Esophagus (tissue), 2 donors: ENCODE measurements around the gene FANCG. TPM values are rescaled to one million over a fixed set of nuclear protein-coding genes. Genes with fewer than 3 reads are reported as not detected.
A peak's percentile ranks its signal among the peaks of the same experiment; 100 is the strongest.

Experiments used
- H3K27ac ChIP-seq, 2 donors: one replicate each; pipeline ENCODE4 v1.5.1; 2013; ENCODE audit warnings: low read depth in 2 of 2, mild to moderate bottlenecking in 2 of 2, inconsistent platforms in 1 of 2, low read length in 1 of 2, moderate library complexity in 1 of 2
- H3K27me3 ChIP-seq, 2 donors: one replicate each; pipeline ENCODE4 v1.6.1; 2013; ENCODE audit warnings: low read length in 2 of 2, control low read depth in 1 of 2, mild to moderate bottlenecking in 1 of 2; ENCODE audit not compliant: insufficient read depth in 2 of 2, control insufficient read depth in 1 of 2
- H3K36me3 ChIP-seq, 2 donors: one replicate each; pipeline ENCODE4 v1.6.1; 2013; ENCODE audit warnings: low read length in 1 of 2; ENCODE audit not compliant: control insufficient read depth in 2 of 2, insufficient read depth in 2 of 2
- H3K4me1 ChIP-seq, 2 donors: one replicate each; pipeline ENCODE4 v1.6.1; 2013; ENCODE audit warnings: low read length in 1 of 2; ENCODE audit not compliant: control insufficient read depth in 2 of 2, insufficient read depth in 2 of 2
- H3K4me3 ChIP-seq, 2 donors: one replicate each; pipeline ENCODE4 v1.5.1; 2013; ENCODE audit warnings: low read length in 2 of 2, mild to moderate bottlenecking in 2 of 2, low read depth in 1 of 2, moderate library complexity in 1 of 2
- H3K9me3 ChIP-seq, 2 donors: one replicate each; pipeline ENCODE4 v1.6.1; 2013; ENCODE audit warnings: mild to moderate bottlenecking in 2 of 2, low read depth in 1 of 2, low read length in 1 of 2, moderate library complexity in 1 of 2; ENCODE audit not compliant: control insufficient read depth in 2 of 2, insufficient read depth in 1 of 2
- WGBS, 2 donors: extraction: QIAGEN DNeasy Blood & Tissue Kit; methylation state at CpG; one replicate each; pipeline ENCODE4 v1.1.7; 2013; 5-methylcytosine and 5-hydroxymethylcytosine counted together
- polyA plus RNA-seq, 2 donors: library from polyadenylated mRNA; stranded (reverse); fragments of 200-250 nt; gene quantifications; one replicate each; pipeline ENCODE4 v1.2.3, GENCODE V29; 2013
- donor health status: healthy with polysubstance abuse.
- donor health status: Bipolar disorder and iron deficiency.

The FANCG gene
- 10 to 100 TPM; 14.7 to 24.5 TPM for polyA plus RNA-seq

GRCh38 chr9:35079426-35080341 is at the start of gene FANCG:
Gene FANCG (minus strand): TSS chr9:35079942. CDS start chr9:35079524, 418 bp downstream.
- Histone ChIP-seq H3K36me3 (peaks cover 0 to 6% of the 10 kb centered on the region in 2 donors), H3K4me3 (peak within 1 kb of the TSS; percentile 85 to 90), H3K4me1 (peaks cover 2 to 5% of the 10 kb centered on the region in 2 donors), H3K27me3 (no peaks in the 10 kb centered on the region), H3K9me3 (no peaks in the 10 kb centered on the region), H3K27ac (peak within 1 kb of the TSS; percentile 77 to 90)
- 0 to 1% methylated on average over 66 to 67 of the region's 67 CpGs for WGBS, 2 donors

DNA sequence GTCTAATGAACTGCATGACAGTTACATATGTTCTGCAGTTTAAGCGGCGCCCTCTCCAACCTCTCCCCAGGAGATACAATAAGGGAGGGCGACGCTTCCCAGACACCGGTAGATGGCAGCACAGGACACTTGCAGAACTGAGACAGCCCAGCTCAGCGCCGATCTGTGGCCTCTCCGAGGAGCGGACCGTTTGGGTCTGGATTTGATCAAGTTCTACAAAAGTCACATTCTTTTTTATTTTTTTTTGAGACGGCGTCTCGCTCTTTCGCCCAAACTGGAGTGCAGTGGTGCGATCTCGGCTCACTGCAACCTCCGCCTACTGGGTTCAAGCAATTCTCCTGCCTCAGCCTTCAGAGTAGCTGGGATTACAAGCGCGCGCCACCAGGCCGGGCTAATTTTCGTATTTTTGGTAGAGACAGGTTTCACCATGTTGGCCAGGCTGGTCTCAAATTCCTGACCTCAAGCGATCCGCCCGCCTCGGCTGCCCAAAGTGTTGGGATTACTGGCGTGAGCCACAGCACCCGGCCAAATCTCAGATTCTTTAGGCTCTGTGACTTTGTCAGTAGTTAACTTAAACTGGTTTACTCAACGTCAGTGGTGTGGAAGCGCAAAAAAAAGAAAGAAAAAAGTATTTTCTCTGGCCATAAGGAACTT is 37.3 kb upstream of the FANCG start:
- Histone ChIP-seq H3K9me3 (no peaks in the 10 kb centered on the region), H3K27me3 (no peaks in the 10 kb centered on the region), H3K27ac (peak overlapping the region; percentile 91 to 96), H3K4me3 (peak overlapping the region; percentile 63 to 70), H3K36me3 (no peaks in the 10 kb centered on the region), H3K4me1 (peaks cover 0 to 3% of the 10 kb centered on the region in 2 donors)
- 13 to 19% methylated on average over 30 of the region's 30 CpGs for WGBS, 2 donors

DNA sequence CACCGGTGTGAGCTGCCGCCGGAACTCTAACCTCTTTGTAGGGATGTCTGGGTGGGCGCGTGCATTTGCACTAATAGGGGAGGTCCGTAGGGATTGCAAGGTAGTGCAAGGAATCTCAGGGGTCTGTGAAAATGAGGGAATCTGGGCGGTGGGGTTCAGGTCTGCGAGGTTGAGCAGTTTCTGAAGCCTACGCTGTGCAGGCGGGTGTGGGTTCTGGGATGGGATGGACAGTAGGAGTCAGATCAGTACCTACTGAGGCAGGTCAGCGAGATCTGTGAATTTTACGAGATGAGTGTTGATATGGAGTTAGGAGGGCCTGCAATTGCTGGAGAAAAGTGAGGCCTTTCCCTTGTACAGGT is 36.8 kb upstream of the FANCG start:
- Histone ChIP-seq H3K27me3 (no peaks in the 10 kb centered on the region), H3K36me3 (no peaks in the 10 kb centered on the region), H3K4me1 (peaks cover 0 to 3% of the 10 kb centered on the region in 2 donors), H3K9me3 (no peaks in the 10 kb centered on the region), H3K27ac (peak overlapping the region; percentile 91 to 96), H3K4me3 (peak overlapping the region; percentile 63 to 70)
- WGBS, 2 donors, result 0% methylated on average over 12 of the region's 12 CpGs

DNA sequence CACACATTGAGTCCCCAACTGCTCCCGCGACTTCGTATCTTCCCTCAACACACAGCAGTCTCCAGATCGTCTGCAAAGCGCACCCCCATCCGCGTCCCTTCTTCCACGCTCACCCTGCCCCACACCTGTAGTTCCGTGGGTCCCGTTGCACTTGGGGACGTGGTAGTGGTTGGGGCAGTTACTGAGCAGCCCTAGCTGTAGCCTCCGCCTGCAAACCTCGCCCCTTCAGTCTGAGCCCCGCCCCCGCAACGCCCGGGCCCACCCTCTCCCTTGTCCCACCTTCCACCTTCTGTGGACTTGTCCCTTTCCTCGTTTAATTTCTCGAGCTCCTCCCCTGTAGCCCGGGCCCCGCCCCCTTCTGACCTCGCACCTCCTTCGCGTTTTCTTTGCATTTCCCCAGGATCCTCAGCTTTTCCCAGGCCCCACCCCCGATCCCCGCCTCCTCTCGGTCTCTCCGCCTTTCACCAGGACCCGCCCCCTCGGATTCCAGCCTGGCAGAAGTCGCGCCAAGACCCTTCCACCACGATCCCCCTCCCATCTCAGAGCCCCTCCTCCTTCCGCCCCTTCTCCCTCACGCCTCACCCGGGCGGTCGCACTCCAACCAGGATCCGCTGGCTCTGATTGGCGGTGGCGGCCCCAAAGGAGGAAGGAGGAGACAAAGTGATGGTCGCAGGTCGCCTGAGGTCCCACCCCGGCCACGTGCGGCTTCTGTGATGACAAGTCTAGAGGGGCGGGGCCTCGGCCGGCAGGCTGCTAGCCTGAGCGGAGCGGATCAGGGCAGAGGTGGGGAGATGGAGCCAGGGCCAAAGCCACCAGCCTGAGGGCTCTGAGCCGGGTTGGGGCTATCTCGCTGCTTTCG is 36.2 kb upstream of the FANCG start, which contains the start of gene ATOSB:
ATOSB (minus strand) TSS at position 183 of the 859 bp plus-strand sequence. CDS start 7,588 bp downstream, outside the sequence.
- H3K36me3 ChIP-seq, result no peaks in the 10 kb centered on the region

DNA sequence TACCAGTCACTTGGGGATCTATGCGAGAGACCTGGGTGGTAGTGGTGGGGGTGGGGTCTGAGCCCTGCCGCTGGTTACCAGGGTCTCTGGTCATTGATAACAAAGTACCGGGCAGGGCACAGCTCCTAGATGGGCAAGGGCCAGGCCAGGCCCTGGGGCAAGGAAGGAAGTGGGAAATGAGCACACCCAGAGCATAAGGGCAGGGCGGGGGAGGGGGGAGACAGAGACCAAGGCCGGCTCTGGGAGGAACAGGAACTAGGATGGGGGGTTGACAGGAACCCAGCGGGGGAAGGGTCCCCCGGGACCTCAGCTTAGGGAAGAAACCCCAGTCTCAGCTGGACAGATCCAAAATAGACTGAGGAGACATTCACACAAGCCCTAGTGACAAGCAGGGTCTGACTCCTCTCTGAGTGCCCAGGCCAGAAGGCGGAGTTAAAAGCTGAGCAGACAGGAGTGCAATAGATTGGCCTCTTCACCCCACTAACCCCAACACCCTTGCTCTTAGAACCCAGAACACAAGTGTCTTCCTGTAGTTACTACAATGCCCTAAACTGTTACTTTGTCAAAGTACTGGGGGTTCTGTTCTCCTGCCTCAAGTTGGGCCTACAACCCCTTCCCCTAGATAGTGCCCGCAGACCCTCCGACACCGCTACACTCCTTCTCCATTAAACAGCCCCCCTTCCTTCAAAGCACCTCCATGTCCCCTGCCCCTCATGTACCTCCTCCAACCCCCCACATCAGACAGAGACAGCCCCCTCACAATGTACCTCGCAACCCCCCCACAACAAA is 35.3 kb upstream of the FANCG start:
- H3K4me1 ChIP-seq, result peaks cover 0 to 4% of the 10 kb centered on the region in 2 donors
- no peaks in the 10 kb centered on the region for H3K36me3 ChIP-seq
- H3K27ac ChIP-seq, result peak overlapping the region; percentile 91 to 96
- H3K9me3 ChIP-seq, result no peaks in the 10 kb centered on the region
- 9 to 12% methylated on average over 12 of the region's 12 CpGs for whole genome bisulfite sequencing, 2 donors
- peak overlapping the region; percentile 63 to 70 for H3K4me3 ChIP-seq
- H3K27me3 ChIP-seq, result no peaks in the 10 kb centered on the region

More for the DNA sequence above, 36.2 kb upstream of the FANCG start, which contains the start of gene ATOSB:
- no peaks in the 10 kb centered on the region for H3K9me3 ChIP-seq
- WGBS, 2 donors, result 0 to 1% methylated on average over 54 of the region's 54 CpGs
- H3K4me3 ChIP-seq, result peak within 1 kb of the TSS; percentile 63 to 70
- H3K27me3 ChIP-seq, result no peaks in the 10 kb centered on the region
- H3K27ac ChIP-seq, result peak within 1 kb of the TSS; percentile 91 to 96
- peaks cover 0 to 3% of the 10 kb centered on the region in 2 donors for H3K4me1 ChIP-seq

- Histone ChIP-seq H3K36me3 (no peaks in the 10 kb centered on the region), H3K9me3 (no peaks in the 10 kb centered on the region), H3K27me3 (no peaks in the 10 kb centered on the region), H3K4me3 (peak overlapping the region; percentile 63 to 70), H3K27ac (peak overlapping the region; percentile 91 to 96), H3K4me1 (peaks cover 0 to 5% of the 10 kb centered on the region in 2 donors)
- 4 to 8% methylated on average over 5 of the region's 5 CpGs for WGBS, 2 donors
These were observed 34.5 kb upstream of the FANCG start for GRCh38 chr9:35114113-35114839.

DNA sequence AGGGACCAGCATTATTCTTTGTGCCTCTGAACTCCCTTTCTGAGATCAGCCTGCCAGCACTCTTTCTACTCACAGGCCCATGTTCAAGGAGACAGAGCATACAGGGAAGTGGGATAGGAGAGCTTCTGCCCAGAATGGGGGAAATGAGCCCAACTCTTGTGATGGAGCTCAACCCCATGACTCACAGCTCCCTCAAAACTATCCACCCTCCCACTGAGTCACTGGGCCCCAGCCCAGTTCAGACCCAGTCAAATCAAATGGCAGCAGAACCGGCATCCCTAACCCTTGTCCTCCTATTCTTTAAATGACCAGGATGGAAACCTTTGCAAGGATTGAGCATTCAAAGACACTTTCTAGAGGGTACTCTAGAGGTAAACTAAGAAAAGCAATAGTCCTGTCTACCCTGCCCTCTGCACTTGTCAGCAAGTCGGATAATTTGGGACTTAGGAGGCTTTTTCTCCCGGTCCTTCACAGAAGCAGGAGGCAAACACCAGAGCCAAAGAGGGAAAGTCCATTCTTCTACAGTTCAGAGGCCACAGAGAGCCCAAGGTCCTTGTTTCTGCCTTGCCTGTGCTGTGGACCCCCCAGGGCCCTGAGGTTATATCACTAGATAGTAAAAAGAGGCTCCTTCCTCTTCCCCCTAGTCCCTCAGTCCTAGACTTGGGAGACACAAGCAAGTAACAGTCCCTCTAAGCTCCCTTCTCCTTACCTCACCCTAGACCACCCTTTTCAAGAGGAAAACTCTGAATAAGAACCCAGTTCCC is 32.7 kb upstream of the FANCG start:
- Histone ChIP-seq H3K4me3 (peak overlapping the region in 1 of 2 donors; percentile 30), H3K4me1 (peaks cover 0 to 5% of the 10 kb centered on the region in 2 donors)

More for the DNA sequence above, 32.7 kb upstream of the FANCG start:
- no peaks in the 10 kb centered on the region for H3K9me3 ChIP-seq
- H3K36me3 ChIP-seq, result peaks cover 0 to 8% of the 10 kb centered on the region in 2 donors
- H3K27me3 ChIP-seq, result no peaks in the 10 kb centered on the region
- WGBS, 2 donors, result 58 to 69% methylated on average over 3 of the region's 3 CpGs
- peak overlapping the region; percentile 87 to 94 for H3K27ac ChIP-seq
